ENCODE data around the gene SH3RF3. TPM values are rescaled to one million over a fixed set of nuclear protein-coding genes. Genes with fewer than 3 reads are reported as not detected.

The SH3RF3 gene
- polyA plus RNA-seq, 1 of the 3 experiments (the other 2 are of a cell fraction): 1.9 TPM

DNA sequence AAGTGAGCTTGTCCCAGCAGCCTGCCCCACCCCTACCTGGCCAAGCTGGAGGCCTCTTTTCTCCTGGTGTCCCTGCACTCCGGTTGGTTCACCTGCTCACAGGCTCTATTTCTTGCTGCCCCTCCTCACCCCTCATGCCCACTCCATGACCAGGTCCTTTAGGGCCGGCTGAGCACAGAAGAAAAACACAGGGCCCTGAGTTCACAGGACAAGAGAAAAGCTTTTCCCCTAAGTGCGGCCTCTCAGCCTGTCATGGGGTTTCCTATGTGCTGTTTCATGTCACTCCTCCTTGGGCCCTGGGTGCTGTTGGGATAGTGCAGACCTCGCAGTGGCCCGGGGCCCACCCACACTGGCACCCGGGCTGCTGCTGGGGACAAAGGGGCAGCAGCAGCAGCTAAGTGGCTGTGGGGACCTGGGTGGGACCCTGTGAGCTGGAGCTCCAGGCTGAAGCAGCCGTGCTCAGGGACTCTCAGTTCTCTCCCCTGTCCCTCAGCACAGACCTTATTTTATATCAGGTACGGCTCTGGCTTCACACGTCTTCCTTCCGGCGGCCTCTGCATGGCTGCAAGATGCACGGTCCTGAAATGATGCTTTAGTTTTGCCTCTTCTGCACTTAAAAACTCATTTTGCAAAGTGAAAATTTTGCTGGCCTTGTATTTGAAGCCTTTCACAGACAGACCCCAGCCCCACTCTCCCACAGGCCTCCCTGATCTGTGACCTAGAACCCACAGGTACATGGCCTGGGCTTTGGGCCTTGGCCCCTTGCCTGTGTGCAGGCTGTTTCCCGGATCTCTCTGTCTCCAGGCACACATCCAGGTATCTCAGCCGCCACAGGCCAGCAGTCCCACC is 71.8 kb downstream of the SH3RF3 start:
- Histone ChIP-seq H3F3A (replicated peaks; ENCODE audit: insufficient read depth) (no peaks in the 10 kb centered on the region), H3K9ac (no peak overlapping the region), H3K9me2 (no peaks in the 10 kb centered on the region), H3K9me3 (no peaks in the 10 kb centered on the region), H3K4me1 (ENCODE audit: control insufficient read depth in 1 of 2, insufficient read depth in 2 of 2, low read depth in 1 of 2, low read length in 1 of 2) (peaks cover 0 to 58% of the 10 kb centered on the region in 2 experiments; a peak in 1 of 4 replicates), H3K4me3 (ENCODE audit: low read depth in 2 of 2, low read length in 1 of 2) (no peak overlapping the region), H3K79me2 (ENCODE audit: insufficient read depth) (peaks cover 9% of the 10 kb centered on the region; the same call in 1 of the 2 replicates), H3K27ac (ENCODE audit: low read depth in 2 of 2, low read length in 1 of 2) (peak overlapping the region in 1 of 2 experiments; percentile 54; a peak in 1 of 4 replicates), H3K27me3 (ENCODE audit: insufficient read depth) (no peaks in the 10 kb centered on the region), H3K36me3 (replicated peaks in 1 of 2; ENCODE audit: control insufficient read depth in 1 of 2, insufficient read depth in 2 of 2, low read length in 1 of 2) (no peaks in the 10 kb centered on the region), H4K20me1 (ENCODE audit: insufficient read depth) (peaks cover 27% of the 10 kb centered on the region), H3K4me2 (no peak overlapping the region), H2AFZ (ENCODE audit: low read depth) (no peak overlapping the region)
- CTCF ChIA-PET: interaction anchor here (0.9 kb wide), 1 partner anchor 271 kb away, joined by 3 read pairs; no protein-coding TSS in a partner anchor
- DNase-seq: no peak
- 95% methylated on average over 9 of the region's 14 CpGs for WGBS (ENCODE audit: low lambda C conversion rate)
- POLR2A ChIA-PET: no interaction called here
- TF ChIP-seq, protein P1, sequence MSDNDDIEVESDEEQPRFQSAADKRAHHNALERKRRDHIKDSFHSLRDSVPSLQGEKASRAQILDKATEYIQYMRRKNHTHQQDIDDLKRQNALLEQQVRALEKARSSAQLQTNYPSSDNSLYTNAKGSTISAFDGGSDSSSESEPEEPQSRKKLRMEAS (IDR thresholded peaks at IDR 0.05; ENCODE audit: low read depth): no peak
- no peak for TF ChIP-seq TEAD4 (IDR thresholded peaks at IDR 0.05; ENCODE audit: borderline replicate concordance, insufficient read depth)
- TF ChIP-seq, protein P2, sequence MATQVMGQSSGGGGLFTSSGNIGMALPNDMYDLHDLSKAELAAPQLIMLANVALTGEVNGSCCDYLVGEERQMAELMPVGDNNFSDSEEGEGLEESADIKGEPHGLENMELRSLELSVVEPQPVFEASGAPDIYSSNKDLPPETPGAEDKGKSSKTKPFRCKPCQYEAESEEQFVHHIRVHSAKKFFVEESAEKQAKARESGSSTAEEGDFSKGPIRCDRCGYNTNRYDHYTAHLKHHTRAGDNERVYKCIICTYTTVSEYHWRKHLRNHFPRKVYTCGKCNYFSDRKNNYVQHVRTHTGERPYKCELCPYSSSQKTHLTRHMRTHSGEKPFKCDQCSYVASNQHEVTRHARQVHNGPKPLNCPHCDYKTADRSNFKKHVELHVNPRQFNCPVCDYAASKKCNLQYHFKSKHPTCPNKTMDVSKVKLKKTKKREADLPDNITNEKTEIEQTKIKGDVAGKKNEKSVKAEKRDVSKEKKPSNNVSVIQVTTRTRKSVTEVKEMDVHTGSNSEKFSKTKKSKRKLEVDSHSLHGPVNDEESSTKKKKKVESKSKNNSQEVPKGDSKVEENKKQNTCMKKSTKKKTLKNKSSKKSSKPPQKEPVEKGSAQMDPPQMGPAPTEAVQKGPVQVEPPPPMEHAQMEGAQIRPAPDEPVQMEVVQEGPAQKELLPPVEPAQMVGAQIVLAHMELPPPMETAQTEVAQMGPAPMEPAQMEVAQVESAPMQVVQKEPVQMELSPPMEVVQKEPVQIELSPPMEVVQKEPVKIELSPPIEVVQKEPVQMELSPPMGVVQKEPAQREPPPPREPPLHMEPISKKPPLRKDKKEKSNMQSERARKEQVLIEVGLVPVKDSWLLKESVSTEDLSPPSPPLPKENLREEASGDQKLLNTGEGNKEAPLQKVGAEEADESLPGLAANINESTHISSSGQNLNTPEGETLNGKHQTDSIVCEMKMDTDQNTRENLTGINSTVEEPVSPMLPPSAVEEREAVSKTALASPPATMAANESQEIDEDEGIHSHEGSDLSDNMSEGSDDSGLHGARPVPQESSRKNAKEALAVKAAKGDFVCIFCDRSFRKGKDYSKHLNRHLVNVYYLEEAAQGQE (IDR thresholded peaks at IDR 0.05; ENCODE audit: low read depth, low read length): no peak
- TF ChIP-seq, protein P3, sequence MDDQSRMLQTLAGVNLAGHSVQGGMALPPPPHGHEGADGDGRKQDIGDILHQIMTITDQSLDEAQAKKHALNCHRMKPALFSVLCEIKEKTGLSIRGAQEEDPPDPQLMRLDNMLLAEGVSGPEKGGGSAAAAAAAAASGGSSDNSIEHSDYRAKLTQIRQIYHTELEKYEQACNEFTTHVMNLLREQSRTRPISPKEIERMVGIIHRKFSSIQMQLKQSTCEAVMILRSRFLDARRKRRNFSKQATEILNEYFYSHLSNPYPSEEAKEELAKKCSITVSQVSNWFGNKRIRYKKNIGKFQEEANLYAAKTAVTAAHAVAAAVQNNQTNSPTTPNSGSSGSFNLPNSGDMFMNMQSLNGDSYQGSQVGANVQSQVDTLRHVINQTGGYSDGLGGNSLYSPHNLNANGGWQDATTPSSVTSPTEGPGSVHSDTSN (IDR thresholded peaks at IDR 0.05): no peak
- no peak for TF ChIP-seq FOSL2 (IDR thresholded peaks at IDR 0.05; ENCODE audit: borderline replicate concordance, low read depth)
- TF ChIP-seq RFX5 (IDR thresholded peaks at IDR 0.05; ENCODE audit: low read length): no peak
- TF ChIP-seq SMC3 (IDR thresholded peaks at IDR 0.05; ENCODE audit: low read depth, low read length): no peak
- TF ChIP-seq TCF12 (IDR thresholded peaks at IDR 0.05): no peak
- TF ChIP-seq CHD2 (IDR thresholded peaks at IDR 0.05; ENCODE audit: low read length, partially characterized antibody): no peak
- TF ChIP-seq GATA2 (CRISPR knock-in tag; IDR thresholded peaks at IDR 0.05): no peak
- no peak for TF ChIP-seq MEF2A (IDR thresholded peaks at IDR 0.05; ENCODE audit: borderline replicate concordance, low read depth)
- TF ChIP-seq, protein P4, sequence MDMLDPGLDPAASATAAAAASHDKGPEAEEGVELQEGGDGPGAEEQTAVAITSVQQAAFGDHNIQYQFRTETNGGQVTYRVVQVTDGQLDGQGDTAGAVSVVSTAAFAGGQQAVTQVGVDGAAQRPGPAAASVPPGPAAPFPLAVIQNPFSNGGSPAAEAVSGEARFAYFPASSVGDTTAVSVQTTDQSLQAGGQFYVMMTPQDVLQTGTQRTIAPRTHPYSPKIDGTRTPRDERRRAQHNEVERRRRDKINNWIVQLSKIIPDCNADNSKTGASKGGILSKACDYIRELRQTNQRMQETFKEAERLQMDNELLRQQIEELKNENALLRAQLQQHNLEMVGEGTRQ (IDR thresholded peaks at IDR 0.05; ENCODE audit: borderline replicate concordance, low read depth, low read length): no peak
- no peak for TF ChIP-seq EP300 (IDR thresholded peaks at IDR 0.05; ENCODE audit: borderline replicate concordance in 1 of 2, low read depth in 1 of 2, low read length in 1 of 2)

All from SK-N-SH (cell line).